Dedifferentiated amniotic fluid mesenchymal stem cell (primary cell): Measurements from ENCODE around the gene PPM1F.

Source experiments
- DNase-seq: peaks from one replicate; pipeline ENCODE4 v3.0.0-alpha.2; 2016; ENCODE audit errors: extremely low spot score

The PPM1F gene

DNA sequence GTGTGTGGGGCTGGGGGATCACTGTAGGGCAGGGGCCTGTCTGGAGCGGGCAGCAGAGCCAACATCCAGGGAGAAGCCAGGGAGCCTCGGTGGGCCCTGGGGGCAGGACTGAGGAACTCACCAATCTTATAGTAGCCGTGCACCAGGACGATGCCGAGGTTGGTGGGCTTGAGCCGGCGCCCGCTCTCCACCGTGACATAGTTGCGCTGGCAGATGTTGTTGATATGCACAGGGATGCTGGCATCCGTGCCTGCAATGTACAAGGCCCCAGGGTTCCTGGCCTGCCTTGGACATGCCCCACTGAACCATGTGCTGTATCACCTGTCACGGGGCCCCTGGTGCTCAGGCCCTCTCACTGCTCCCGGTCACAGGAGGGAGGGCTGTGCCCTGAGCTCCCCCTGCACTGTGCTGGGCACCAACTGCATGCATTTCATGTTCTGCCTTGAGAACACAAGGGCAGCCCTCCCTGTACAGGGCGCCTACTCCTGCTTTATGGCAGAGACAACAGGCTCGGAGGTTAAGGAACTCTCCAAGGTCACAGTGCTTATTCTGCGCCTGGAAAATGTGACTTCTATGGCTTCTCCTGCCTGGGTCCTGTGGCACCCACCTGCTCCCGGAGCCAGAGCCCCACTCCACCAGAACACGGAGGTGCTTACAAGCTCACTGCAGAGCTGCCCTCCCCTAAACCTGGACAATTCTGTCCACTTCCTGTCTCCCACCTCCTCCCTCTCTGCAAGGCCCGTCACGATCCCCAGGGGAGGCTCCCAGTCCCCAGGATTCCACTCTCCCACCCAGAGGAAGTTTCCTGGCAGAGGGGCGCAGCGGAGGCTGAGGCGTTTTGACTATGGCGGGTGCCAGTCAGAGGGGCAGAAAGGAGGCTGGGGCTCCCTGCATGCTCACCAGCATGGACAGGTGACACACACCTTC, 7.8 kb upstream of the PPM1F start:
- no peak for DNase-seq

DNA sequence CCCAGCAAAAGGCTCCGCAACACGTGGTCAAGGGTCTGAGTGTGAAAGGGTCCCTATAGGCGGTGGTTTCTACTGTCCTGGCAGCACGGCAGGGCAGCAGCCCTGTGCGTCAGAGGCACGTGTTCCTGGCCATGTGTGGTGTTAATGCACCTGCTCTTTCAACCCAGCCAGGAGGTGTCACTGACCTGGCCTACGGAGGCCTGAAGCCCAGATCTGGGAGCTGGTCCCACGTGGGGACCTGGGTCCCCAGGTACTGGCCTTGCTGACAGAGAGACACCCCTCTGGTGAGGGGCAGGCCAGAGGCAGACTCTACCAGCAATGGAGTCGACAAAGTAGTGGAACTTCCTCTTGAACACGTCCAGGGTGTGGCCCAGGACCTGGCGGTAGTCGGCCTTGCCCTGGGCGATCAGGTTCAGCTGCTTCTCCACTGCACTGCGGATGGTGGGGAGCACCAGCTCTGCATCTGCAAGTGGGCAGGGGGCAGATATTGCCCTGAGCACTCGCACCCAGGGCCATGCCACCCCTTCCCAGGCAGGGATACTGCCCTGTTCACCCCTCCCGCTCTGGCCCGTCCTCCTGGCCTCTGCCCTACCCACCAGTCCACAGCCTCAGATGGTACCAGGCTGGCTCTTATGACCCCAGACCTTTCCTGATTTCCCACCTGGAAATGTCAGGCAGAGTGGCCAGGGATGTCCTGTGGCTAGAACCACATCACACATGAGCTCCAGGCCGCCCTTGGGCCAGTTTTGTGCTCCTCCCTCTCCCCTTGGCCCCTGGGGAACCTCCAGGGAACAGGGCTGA, 6.8 kb upstream of the PPM1F start:
- DNase-seq, result no peak

DNA sequence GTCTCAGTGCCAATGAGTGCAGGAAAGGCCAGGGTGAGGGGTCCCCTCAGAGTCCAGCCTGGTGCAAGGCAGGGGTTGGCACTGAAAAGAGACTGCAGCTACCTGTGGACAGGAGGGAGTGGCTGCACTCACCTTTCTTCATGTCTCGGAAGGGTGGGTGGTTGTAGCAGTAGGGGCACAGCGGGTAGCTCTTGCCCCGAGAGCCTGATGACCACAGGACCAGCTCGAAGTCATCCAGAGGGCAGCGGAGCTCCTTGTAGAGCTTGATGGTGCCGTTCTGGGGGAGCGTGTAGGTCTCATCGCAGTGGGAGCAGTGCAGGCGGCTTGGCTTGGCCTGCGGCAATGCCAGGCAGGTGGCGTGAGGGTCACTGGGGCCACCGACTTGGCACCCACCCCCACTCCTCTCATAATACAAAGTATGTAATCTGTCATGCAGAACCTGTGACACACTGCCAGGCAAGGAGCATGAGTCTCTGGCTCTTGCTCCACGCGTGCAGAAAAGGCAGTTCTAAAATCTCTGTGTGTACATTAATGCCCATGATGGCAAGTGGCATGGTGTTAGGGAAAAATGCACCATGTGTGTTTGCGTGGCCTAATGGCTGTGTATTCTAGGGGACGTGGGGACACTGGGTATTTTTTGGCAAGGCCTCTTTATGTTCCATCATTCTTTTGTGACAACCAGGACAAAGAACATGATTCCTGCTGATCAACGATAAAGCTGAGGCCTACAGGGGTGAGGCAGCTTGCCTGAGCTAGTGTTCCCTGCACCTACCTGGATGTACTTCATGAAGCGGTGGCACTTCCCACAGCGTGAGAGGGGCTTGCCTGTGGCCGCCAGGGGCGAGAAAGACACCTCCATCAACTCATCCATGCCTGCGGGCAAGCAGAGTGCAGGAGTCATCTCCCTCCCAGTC, 6.0 kb upstream of the PPM1F start:
- DNase-seq, result no peak

DNA sequence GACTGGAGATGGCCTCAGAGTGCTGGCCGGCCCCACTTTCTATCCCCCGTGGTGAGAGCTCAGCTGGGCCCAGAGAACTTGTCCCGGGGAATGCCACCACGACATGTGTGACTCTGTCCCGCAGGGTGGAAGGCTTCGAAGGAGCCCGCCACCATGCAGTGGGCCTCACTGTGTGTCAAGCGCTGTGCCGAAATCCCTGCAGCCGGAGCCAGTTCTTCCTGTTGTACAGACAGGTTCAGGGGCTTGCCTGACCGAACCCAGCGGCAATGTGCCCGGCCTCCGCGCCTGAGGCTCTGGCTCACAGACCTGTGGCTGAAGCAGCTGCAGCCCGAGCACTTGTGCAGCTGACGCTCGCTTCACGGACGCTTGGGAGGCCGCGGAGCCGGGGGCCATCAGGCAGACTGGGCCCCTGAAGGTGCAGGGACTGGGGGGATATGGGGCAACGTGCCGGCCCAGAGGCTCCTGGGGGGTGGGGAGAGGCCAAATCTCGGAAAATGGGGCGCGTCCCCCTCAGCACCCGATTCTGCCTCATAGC, 650 bp downstream of the PPM1F start:
- no peak for DNase-seq

DNA sequence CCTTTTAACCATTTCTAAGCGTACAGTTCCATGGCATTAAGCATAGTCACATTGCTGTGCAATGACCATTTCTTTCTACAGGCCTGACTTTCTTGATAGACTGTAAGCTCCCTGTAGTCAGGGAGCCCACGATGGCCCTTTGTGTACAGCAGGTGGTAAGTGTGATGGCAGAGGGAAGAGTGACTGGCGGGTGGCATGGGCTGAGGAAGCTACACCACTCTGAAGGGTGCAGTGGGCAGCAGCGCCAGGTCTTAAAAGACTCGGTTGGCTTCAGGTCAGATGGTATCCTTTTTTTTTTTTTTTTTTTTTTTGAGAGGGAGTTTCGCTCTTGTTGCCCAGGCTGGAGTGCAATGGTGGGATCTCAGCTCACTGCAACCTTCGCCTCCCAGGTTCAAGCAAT, 1.6 kb downstream of the PPM1F start:
- no peak for DNase-seq

DNA sequence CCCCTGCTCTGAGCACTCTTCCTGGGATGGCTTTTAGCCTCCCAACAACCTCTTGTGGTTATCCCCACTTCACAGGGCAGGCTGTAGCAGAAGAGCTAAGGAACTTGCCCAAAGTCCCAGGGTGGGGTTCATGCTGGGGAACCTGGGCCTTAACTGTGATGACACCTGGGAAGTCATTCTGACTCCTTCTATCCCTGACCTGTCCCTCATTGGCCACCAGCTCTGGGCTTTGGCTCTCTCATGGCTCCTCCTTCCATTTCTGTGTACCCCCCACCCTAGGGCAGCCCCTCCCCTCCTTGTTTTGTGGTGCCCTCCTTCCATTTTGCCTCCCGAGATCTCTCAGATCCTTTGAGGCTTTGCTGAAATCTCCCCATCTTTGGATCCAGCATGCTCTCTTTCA, 2.7 kb downstream of the PPM1F start:
- no peak for DNase-seq

DNA sequence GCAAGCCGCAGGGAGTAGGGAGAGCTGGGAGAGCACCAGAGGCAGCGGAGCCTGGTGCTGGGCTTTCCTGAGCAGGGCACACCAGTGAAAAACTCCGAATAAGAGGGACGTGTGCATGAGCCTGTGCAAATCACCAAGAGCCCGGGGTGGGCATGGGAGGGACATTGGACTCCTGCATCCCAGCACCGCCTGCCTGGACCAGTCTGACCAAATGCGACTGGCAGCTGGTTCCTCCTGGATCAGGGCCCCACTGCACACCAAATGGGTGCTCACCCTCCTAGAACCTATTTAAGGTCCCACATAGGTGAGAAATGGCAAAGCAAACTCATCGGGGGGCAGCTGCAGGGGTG, 3.1 kb downstream of the PPM1F start:
- no peak for DNase-seq

DNA sequence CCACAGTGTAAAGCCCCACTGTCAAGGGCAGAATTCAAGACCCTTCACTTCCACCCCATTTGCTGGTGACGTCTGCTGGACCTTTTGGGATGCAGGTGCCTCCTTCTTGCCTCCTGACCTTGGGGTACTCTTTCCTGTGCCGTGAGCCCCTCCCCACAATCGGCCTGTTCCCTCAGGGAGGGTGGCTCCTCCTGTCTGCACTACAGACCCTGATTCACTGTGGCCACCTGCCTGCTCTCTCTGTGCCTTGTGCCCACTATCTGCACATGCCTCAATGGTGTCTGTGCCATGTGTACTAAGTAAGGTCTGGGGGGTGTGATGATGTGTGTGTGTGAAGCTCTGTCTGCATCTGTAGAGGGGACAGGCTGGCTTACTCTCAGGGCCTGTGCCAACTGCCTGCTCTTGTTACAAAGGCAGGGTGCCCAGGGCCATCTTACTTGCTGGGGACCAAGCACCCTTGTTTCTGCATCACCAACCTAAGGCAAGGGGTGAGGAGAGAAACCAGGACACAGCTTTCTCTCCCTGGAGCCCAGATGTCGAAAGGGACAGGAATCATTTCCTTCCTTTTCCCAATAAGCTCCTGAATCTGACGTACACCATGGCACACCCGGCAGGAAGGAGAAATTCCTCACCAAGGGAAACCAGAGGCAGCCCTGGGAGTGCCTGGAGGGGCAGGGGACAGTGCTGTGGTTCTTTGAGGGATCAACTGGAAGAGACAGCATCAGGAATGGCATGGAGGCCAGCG, 3.7 kb downstream of the PPM1F start:
- no peak for DNase-seq

DNA sequence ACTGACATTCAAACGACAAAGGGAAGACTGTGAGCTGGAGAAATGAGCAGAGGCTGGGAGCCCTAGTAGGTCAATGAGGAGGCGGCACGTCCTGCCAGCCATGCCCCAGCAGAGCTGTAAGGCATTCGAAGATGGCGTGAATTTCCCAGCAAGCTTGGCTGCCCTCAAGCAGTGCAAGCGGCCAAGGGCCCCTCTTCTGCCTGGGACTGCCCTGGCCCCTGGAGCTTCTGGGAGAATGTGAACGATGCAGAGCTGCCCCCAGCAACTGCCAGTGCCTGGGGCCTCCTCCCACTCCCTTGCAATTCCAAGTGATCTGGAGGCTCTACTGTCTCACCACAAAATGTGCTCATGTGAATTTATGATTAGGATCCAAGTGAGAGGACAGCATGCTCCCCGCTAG, 4.3 kb downstream of the PPM1F start:
- DNase-seq, result no peak

DNA sequence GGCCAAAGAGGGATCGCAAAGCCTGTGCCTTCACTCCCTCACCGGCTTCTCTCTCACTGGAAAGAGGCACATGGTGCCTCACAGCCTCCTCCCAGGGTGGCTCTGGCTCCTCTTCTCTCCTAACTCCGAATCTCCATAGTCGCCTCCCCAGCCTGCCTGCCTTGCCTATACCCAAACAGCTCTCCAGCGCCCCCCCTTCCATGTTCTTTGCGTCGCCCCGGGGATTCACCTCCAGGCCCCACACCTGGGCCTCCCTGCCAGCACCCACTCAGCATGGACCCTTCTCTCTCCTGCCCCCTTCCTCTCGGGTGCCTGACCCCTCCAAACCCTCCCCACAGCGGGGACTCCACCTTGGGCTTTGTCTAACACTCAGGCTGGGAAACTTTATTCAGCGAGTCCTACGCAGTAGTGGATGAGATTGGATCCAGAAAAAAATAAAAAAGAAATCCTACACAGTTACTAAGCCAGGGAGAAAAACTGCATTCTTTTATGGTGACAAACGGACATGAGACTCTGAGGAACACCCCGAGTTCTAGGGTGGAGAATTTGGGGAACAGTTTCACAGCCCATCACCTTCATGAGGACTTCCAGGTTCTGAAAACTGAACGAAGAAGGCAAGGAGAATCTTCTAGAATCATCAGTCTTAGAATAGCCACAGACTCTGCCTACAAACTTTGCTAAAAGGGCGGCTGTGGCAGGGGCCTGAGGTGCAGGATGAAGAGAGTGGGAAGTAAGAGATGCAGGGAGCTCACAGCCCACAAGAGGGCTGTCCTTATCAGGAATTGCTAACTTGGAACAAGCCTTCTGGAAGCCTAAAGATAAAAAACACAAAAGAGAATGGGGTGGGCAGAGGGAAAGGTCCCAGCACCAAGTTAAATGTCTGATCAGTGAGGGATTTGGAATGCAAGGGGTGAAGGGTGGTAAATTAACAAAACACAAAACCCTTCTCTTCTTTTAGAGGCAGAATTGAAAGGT, 5.3 kb downstream of the PPM1F start:
- DNase-seq, result peak; percentile 41

DNA sequence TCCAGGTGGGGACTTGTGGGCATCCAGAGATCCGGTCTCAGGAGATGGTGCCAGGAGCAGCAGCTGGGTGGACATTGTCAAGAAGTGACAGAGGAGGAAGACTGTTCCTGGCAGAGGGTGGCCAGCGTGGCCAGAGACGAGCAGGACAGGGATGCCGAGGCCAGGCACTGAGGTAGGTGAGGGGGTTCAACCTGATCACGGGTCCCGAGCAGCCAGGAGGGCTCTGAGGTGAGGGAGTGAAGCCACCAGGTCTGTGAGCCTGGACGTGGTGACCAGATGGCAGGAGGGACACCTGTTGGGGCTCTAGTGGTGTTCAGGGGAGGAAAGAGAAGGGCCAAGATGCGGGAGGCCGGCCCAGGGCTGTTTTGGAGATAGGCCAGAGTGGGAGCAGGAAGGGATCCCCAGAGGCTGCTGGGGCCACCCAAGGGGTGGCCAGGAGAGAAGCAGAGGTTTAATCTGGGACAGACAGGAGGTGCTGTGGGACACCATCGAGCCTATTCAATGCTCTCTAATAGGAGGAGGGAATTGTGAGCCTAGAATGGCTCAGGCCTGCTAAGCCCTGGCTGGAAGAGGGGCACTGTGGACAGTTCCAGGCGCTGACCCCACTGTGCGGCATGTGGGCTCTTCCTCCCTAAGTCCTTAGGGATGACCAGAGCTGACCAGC, 6.3 kb downstream of the PPM1F start:
- DNase-seq, result no peak

DNA sequence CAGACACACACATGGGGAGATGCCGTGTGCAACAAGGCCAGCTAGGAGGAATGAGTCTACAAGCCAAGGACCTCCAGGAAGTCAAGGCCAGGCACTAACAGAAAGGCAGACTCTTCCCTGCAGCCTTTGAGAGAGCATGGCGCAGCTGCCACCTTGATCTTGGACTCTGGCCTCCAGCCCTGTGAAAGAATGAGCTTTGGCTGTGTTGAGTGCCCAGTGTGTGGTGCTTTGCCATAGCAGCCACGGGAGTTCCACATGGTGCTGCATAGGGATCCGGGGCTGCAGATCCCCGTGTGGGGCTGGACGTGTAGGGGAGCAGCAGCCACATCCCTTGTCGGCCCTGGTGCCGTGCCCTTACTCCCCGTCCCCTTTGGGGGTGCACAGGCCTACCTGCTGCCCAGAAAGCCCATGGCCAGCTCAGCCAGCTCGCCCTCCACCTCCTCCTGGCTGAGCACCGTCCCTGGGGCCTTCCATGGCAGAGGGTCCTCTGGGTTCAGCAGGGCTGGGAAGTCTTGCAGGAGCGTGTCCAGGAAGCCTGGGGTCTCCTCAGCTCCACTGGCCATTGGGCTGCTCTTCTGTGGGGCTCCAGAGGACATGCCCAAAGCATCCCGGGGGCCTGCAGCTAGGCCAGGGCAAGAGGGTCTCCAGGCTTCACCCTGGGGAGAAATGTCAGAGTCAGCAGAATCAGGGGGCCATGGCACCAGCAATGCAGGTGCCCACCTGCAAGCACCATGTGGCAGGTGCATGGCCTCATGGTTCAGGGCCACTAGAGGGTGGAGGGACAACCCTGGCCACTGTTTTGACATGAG, 7.0 kb downstream of the PPM1F start:
- DNase-seq, result no peak

DNA sequence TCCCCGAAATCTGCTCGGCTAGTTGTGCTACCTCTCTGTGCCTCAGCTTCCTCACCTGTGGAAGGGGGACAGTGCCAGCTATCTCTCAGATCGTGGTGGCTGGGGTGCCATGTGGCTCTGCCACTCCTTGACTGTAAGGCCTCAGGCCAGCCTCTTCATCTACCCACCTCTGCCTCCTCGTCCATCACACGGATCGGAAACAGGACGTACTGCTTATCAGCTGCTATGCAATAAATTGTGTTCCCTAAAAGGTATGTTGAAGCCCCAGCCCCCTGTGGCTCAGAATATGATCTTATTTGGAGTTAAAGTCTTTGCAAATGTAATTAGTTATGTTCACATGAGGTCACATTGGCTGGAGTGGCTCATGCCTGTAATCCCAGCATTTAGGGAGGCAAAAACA, 7.8 kb downstream of the PPM1F start:
- no peak for DNase-seq

DNA sequence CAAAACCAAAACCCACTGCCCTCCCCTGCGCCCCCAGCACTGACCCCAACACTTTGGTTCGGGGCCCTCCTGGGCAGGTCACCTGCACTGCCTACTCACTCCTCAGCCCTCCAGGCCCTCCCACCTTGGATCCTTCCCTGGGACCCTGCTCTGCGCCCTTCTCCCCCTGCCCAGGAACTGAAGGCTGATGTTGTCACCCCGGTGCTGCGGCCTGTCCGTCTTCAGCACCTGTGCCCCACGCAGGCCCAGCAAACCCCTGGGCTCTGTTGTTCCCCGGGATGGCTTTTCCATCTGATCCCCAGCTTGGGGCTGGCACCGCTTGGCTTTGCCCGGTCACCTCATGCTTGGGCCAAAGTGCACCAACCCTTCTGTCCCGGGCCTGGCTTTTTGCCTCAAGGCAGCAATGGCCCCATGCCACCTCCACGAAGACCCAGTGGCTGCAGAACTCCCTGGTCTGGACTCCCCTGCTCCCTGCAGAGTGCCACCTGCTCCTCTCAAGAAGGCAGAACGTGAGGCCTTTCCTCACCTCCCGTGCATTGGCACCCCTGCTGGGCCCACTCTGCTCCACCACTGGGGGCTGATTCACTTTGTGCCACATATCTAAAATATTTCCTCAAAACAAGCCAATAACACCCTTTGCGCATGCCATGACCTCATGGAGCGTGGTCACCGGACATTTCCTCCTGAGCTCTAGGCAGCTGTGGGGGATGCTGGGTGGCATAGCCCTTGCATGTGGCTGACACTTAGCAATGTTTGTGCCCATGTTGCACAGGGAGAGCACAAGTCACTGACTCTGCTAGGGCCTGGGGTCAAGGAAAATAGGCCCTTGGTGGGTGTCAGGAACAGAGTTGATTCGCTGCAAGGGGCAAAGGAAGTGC, 8.8 kb downstream of the PPM1F start:
- no peak for DNase-seq

DNA sequence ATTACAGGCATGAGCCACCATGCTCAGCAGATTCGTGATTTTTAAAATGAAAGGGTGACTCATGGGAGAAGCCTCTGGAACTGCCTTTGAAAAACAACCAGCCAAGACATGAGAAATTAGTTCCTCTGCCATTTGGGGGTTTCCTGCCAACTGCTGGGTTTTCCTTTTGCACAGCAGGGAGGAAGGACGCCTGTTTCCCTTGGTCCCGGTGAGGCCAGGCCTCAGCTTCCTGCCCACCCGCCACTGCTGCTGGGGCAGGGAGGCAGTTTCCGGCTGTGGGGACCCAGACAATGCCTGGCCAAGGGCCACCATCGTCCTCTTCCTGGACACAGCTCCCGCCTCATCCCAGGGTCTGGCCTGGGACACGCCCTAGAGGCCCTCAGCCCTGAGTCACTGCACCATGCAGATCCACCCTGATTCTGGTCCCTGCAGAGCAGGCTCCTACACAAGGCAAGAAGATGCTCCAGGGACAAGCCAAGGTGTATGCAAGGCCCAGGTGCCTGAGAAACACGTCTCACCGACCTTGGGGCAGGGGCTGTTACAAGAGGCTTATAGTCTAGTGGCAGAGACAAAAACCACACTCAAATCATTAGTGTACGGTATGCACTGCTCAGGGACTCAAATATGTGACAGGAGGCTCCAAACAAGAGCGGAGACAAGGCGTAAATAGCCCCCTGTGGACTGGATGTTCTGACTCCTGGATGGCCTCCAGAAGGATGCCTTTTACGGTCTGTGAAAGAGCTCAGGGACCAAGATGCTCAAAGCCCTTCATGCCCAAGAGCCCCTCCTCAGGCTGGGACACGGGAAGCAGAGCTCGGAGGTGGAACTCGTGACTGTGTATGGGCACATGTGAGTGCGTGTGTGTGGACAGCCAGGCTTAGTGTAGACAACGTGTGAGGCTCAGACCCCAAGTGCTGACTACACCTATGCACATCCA, 10.0 kb downstream of the PPM1F start:
- DNase-seq, result peak; percentile 65

DNA sequence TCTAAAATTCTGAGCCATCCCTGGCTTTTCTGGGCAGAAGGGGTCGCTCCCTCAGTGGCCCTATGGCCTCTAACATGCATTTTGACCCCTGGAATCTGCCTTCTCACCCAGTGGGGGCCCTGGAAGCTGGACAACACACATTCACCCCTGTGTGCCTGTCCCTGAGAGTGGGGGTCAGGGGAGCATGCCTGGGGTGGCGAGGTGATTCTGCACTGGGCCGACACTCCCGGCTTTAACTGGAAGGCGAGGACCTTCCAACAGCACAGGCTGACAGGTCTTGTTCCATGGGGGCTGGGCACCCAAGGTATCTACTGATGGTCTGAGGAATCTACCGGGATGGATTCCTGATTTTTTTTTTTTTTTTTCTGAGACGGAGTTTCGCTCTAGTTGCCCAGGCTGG, 10.7 kb downstream of the PPM1F start:
- no peak for DNase-seq
